GM12801 (cell line): ENCODE measurements around the gene PDCD11.

Experiments used
- TF ChIP-seq, protein P1 (sequence below): IDR thresholded peaks from one replicate; pipeline ENCODE4 v1.5.1; 2011; ENCODE audit warnings: control low read depth; ENCODE audit not compliant: insufficient read length; ENCODE audit errors: extremely low read depth

PDCD11 gene

DNA sequence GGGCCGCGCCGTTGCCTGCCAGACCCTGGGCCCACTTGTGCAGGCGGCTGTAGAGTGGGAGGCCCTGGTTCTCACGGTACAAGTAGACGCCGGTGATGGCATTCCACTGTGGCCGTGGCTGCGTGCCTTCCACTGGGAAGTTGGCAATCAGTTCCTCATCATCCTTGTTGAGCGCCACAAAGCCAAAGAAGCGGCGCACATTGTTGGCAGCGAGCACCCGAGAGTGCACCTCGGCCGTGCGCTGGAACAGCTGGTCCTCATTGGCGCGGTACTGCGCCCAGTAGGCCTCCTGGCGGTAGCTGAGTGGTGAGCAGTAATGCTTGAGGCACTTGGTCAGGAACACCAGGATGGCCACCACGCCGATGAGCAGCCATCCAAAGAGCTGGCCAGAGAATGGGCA lies 50.8 kb downstream of the PDCD11 start:
- TF ChIP-seq, protein P1, sequence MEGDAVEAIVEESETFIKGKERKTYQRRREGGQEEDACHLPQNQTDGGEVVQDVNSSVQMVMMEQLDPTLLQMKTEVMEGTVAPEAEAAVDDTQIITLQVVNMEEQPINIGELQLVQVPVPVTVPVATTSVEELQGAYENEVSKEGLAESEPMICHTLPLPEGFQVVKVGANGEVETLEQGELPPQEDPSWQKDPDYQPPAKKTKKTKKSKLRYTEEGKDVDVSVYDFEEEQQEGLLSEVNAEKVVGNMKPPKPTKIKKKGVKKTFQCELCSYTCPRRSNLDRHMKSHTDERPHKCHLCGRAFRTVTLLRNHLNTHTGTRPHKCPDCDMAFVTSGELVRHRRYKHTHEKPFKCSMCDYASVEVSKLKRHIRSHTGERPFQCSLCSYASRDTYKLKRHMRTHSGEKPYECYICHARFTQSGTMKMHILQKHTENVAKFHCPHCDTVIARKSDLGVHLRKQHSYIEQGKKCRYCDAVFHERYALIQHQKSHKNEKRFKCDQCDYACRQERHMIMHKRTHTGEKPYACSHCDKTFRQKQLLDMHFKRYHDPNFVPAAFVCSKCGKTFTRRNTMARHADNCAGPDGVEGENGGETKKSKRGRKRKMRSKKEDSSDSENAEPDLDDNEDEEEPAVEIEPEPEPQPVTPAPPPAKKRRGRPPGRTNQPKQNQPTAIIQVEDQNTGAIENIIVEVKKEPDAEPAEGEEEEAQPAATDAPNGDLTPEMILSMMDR = no peak

DNA sequence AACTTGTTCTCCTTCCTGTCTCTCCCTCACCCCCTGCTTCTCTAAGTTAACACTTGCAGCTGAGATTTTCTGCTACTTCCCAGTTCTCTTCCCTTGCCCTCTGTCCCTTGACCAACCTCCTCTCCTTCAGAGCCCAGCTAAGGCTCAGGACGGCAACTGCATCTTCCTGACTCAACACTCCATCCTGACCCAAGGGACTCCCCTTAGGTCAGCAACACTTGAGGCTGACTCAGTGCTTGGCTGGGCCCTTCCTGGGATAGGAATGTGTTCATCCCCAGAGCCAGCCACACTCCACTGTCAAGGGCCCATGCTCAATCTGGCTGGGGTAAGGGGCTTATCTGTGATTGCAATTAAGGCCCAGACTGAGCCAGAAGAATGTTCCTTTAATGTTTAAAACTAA lies 52.3 kb downstream of the PDCD11 start:
- TF ChIP-seq, protein P1 = no peak

DNA sequence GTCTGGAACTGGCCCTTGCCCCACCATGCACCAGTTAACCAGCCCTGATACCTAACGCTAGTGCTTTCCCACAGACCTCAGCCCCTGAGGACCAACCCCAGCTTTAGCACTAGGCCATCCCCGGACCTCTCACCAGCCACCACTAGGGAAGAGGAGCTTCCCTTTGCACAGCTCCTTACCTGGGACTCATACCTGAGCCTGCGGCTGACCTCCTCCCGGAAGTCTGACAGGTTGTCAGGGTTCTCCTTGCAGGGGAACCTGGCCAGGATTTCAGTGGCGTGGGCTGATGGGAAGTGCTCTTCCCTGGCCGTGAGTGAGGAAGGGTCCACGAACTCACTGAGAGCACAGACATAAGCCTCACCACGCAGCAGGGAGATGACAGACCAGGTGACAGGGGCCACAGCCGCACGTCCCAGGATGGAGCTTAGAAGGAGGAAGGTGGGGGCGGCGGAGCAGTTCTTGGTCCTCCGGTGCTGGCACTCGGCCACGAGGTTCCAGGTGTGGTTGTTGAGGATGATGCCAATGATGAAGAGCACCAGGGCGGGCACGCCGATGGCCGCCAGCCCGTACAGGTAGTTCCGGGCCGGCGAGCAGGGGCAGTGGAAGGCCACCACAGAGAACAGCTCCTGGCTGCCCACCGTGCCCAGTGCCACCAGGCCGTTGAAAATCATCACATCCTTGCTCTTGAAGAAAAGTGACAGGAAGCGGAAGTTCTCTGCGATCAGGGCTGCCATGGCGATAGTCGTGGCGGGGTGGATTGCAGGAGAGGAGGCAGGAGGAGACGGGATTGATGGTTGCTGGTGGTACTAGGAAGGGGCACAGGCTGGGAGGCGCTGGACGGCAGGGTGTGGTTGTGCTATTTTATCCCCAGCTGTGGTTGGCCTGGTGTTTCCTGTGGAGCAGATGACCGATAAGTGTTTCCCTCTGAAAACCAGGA lies 53.0 kb downstream of the PDCD11 start:
- TF ChIP-seq, protein P1 = no peak

DNA sequence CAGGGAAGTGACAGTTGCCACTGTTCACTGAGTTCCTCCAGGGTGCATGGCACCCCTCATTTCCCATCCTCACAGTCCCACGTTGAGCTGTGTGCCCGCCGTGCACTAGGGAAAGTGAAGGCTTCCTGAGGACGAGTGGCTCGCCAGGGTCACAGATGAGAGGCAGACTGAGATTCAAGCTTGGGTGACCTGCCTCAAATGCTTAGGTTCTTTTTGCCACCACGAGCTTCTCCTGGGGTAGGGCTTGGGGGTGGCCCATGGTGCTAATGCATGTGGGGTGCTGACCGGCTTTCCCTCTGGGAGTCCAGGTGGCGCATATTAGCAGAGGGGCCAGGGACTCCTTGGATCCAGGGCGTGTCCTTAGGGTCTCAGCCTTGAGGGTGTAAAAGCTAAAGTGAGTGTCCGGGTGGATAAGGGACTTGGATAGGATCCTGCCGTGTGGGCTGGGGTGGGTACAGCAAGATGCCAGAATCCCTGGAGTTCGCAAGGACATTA lies 53.8 kb downstream of the PDCD11 start:
- TF ChIP-seq, protein P1 = no peak

DNA sequence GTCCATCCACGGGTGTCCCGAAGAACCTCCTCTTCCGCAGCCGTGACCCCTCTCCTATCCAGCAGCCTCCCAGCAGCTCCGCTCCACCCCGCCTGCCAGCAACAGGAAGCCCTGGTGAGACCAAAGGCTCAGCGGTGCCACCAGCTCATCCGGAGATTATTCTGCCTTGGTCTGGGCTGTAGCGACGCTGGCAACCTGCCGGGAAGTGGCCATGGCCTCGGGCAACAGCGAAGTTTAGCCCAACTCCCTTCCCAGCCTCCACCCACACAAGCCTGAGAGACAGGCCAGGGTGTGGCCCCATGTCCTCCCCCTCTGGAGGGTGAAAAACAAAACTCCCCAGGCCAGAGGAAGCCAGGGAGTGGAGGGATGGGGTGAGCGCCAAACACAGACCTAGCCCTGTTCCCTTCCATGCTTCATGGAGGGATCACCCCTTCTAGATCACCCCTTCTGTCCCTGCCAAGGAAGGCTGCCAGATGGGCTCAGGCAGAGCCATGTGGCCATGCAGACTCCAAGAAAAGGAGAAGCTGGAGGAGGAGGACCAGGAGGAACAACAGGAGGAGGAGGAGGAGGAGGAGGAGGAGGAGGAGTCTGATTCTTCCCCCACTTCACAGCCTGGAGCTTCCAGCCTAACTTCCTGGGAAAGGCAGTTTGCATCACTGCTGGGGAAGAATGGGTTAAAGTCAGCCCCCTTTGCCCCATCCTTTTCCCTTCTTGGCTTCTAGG lies 54.8 kb downstream of the PDCD11 start:
- TF ChIP-seq, protein P1 = no peak

DNA sequence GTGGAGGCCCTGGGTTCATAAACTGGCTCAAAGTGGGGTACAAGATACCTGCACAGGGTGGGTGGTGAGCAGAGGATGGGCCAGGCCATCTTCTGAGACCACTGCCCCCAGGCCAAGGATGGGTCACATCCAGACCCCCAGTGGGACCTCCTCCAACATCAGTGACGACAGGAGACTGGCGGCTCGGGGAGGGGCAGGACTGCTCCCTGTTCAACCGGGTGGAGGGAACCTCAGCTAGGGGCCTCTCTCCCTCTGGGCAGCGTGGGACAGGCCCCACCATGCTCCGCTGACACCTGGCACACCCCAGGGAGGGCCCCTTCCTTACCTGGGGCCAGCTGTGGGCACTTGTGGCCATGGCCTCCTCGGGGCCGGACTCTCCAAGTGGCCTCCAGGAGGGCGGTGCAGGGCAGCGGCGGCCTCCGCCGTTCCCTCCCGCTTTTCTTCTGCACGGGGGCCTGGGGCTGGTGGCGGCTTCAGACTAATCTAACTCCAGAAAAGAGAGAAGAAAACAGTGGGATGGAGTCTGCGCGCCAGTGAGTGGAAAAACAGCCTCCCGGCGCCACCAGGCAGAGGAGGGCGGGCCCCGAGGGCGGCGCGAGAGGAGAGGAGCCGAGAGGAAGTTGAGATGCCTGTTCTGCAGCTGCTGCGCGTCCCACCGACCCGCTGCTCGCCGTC lies 55.5 kb downstream of the PDCD11 start, which contains the start of gene CALHM2:
Gene CALHM2 (minus strand): TSS at position 540 of the 675 bp plus-strand sequence. CDS start 2,429 bp downstream, outside the sequence.
- TF ChIP-seq, protein P1 = no peak
